Suprapubic skin (tissue), 4 donors: ENCODE results near the gene MYO7A. TPM values are rescaled to one million over a fixed set of nuclear protein-coding genes. Genes with fewer than 3 reads are reported as not detected.

Source experiments
- DNase-seq, 2 donors: peaks; one replicate each; pipeline ENCODE4 v3.0.0-alpha.2; 2019; ENCODE audit warnings: low spot score in 2 of 2
- H3K27ac ChIP-seq: fragments of 200-600 bp; sonication (generic); one replicate; pipeline ENCODE4 v1.5.1; 2019
- H3K27me3 ChIP-seq: fragments of 200-600 bp; sonication (generic); one replicate; pipeline ENCODE4 v1.5.1; 2019
- H3K36me3 ChIP-seq: fragments of 200-600 bp; sonication (generic); one replicate; pipeline ENCODE4 v1.5.1; 2019
- H3K4me1 ChIP-seq: fragments of 200-600 bp; sonication (generic); one replicate; pipeline ENCODE4 v1.5.1; 2019
- H3K4me3 ChIP-seq: fragments of 200-600 bp; sonication (generic); one replicate; pipeline ENCODE4 v1.5.1; 2019; ENCODE audit warnings: mild to moderate bottlenecking
- H3K9me3 ChIP-seq: fragments of 200-600 bp; sonication (generic); one replicate; pipeline ENCODE4 v1.5.1; 2019
- EP300 ChIP-seq: sonication (generic); formaldehyde crosslinking; IDR thresholded peaks from one replicate; pipeline ENCODE4 v1.6.1; 2017; ENCODE audit warnings: antibody characterized with exemption
- POLR2A ChIP-seq, 2 donors: fragments of 450-650 bp; IDR thresholded peaks; one replicate each; pipeline ENCODE4 v1.6.1; 2017; ENCODE audit warnings: antibody characterized with exemption in 2 of 2, mild to moderate bottlenecking in 2 of 2, moderate library complexity in 2 of 2
- POLR2AphosphoS5 ChIP-seq, 3 donors: sonication (generic); formaldehyde crosslinking; IDR thresholded peaks; one replicate each; pipeline ENCODE4 v1.6.1; 2017; ENCODE audit warnings: antibody characterized with exemption in 3 of 3
- WGBS: methylation state at CpG from one replicate; pipeline ENCODE4 v1.1.5; 2018; 5-methylcytosine and 5-hydroxymethylcytosine counted together
- total RNA-seq, 4 donors: library from RNA; depleted of rRNA; stranded (reverse); fragments of >200 nt; gene quantifications; one replicate each; pipeline ENCODE4 v1.1.0, GENCODE V29; 2016
- TF ChIP-seq, protein P1 (sequence below), 2 donors: fragments of 200-600 bp in 1 of 2; fragments of 450-650 bp in 1 of 2; sonication (generic) in 1 of 2; IDR thresholded peaks; one replicate each; pipeline ENCODE4 v1.5.1; 2016 to 2019; ENCODE audit warnings: antibody characterized with exemption in 2 of 2, mild to moderate bottlenecking in 1 of 2, moderate library complexity in 1 of 2

Gene MYO7A
- total RNA-seq, 4 donors from 2014 or later = 0.34 to 2.4 (median 2.0) TPM

DNA sequence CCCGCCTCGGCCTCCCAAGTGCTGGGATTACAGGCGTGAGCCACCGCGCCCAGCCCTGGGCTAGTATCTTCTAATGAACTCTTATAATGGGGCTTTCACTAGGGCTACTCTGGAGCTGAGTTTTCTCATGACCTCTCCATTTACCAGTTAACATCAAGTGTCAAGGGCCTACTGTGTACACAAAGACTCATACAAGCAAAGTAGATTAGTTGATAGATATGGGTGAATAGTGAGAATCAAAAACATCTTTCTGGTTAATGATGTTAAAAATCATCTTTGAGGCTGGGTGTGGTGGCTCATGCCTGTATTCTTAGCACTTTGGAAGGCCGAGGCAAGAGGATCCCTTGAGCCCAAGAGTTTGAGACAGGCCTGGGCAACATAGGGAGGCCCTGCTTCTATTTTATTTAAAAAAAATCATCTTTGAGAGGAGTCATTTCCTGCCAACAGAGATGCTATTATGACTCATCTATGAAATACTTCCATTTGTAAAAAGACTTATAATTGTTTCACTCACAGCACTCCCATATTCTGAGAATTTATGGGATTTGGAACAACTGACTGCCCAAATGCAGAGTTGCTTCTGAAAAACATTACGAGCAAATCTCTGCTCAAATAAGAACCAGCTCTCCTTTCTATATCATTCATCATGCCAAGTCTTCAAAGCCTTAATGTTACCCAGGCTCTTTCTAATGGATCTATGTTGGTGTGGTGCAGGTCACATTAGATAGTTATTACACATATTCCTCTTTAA is 116.4 kb downstream of the MYO7A start:
- 73% methylated on average over 7 of the region's 7 CpGs for WGBS
- TF ChIP-seq, protein P1, sequence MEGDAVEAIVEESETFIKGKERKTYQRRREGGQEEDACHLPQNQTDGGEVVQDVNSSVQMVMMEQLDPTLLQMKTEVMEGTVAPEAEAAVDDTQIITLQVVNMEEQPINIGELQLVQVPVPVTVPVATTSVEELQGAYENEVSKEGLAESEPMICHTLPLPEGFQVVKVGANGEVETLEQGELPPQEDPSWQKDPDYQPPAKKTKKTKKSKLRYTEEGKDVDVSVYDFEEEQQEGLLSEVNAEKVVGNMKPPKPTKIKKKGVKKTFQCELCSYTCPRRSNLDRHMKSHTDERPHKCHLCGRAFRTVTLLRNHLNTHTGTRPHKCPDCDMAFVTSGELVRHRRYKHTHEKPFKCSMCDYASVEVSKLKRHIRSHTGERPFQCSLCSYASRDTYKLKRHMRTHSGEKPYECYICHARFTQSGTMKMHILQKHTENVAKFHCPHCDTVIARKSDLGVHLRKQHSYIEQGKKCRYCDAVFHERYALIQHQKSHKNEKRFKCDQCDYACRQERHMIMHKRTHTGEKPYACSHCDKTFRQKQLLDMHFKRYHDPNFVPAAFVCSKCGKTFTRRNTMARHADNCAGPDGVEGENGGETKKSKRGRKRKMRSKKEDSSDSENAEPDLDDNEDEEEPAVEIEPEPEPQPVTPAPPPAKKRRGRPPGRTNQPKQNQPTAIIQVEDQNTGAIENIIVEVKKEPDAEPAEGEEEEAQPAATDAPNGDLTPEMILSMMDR (IDR thresholded peaks at IDR 0.05) = no peak
- no peak for TF ChIP-seq POLR2A (IDR thresholded peaks at IDR 0.05)
- TF ChIP-seq EP300 = no peak
- TF ChIP-seq POLR2AphosphoS5 (IDR thresholded peaks at IDR 0.05) = no peak
- H3K27ac ChIP-seq = no peak overlapping the region
- H3K27me3 ChIP-seq = no peaks in the 10 kb centered on the region
- no peak for DNase-seq
- H3K36me3 ChIP-seq = no peaks in the 10 kb centered on the region
- no peaks in the 10 kb centered on the region for H3K4me1 ChIP-seq
- H3K4me3 ChIP-seq = no peak overlapping the region
- H3K9me3 ChIP-seq = no peaks in the 10 kb centered on the region

DNA sequence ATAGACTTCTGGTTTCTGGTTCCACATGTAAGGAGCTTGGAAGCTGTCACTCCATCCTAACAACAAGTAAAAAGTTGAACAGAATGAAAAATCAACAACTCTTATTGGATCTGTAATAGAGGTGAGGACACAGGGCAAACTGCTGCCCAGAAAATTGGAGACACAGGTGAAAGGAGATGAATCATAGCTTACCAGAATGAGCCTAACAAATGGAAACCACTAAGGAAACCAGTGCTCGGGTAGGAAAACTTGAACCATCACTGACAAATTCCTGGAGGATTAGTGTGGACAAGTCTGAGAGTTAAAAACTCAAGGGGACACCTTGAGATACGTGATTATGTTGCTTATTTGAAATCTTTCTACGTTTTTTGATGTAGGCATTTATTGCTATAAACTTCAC is 121.4 kb downstream of the MYO7A start:
- Histone ChIP-seq H3K4me3 (no peak overlapping the region), H3K4me1 (no peaks in the 10 kb centered on the region), H3K36me3 (no peaks in the 10 kb centered on the region), H3K9me3 (no peaks in the 10 kb centered on the region), H3K27ac (no peak overlapping the region), H3K27me3 (no peaks in the 10 kb centered on the region)
- no peak for DNase-seq
- WGBS = 80% methylated on average over 3 of the region's 3 CpGs
- TF ChIP-seq EP300 (no peak), POLR2A (IDR thresholded peaks at IDR 0.05) (no peak), POLR2AphosphoS5 (IDR thresholded peaks at IDR 0.05) (no peak)
- TF ChIP-seq, protein P1 (IDR thresholded peaks at IDR 0.05) = no peak

DNA sequence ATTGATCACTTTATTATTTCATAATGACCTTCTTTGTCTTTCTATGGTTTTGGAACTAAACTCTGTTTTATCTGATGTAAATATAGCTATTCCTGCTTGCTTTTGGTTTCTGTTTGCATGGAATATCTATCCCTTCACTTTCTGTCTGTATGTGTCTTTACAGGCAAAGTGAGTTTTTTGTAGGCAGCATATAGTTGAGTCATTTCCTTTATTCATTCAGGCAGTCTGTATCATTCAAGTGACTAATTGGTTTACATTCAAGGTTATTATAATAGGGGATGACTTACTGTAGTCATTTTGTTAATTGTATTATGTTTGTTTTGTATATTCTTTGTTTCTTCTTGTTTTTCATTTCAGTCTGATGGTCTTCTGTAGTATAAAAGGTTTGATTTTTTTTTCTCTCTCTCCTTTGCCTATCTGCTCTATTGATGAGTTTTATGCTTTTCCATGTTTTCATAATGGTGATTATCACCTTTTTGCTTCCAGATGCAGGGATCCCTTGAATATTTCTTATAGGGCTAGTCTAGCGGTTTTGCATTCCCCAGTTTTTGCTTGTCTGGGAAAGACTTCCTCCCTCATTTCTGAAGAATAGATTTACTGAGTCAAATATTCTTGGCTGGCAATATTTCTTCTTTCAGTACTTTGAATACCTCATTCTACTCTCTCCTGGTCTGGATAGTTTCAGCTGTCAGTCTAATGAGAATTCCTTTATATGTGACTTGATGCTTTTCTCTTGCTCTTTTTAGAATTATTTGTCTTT is 123.0 kb downstream of the MYO7A start:
- no peak overlapping the region for H3K27ac ChIP-seq
- WGBS = 90% methylated on average over 1 of the region's 1 CpG
- no peak for DNase-seq

DNA sequence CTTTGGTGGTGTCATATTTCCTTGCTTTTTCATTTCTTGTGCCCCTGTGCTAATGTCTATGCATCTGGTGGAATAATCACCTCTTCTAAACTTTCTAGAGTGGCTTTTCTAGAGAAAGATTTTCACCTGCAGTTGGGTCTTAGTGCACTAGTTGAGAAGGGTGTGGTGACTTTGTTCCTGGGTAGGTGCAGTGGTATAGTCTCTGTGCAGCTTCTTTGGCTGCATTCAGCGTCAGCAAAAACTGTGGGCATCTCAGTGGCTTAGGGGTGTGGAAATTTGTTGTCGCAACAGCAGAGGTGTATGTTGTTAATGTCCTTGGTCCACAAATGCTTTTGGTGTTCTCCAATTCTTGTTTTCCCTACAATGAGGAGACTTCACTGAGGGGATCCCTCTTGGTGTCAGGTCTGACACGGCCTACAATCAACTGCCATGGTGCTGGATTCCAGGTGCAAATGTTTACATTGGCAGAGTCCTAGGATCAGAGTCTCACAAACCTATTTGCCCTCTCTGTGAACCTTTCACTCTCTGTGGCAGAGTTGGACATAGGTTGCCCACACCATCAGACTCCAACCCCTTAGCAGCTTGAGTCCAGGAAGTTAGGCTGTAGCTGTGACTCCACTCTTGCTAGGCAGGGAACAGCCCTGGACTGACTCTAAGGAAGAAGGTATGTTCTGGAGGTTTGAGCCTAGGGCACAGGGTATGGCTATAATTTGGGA is 124.7 kb downstream of the MYO7A start:
- Histone ChIP-seq H3K27me3 (no peaks in the 10 kb centered on the region), H3K27ac (no peak overlapping the region), H3K36me3 (no peaks in the 10 kb centered on the region), H3K4me3 (no peak overlapping the region), H3K9me3 (no peaks in the 10 kb centered on the region), H3K4me1 (no peaks in the 10 kb centered on the region)
- TF ChIP-seq POLR2AphosphoS5 (IDR thresholded peaks at IDR 0.05) = no peak
- no peak for TF ChIP-seq EP300
- TF ChIP-seq POLR2A (IDR thresholded peaks at IDR 0.05) = no peak
- TF ChIP-seq, protein P1 (IDR thresholded peaks at IDR 0.05) = no peak
- DNase-seq = no peak
- WGBS = 97% methylated on average over 3 of the region's 3 CpGs

More for the DNA sequence above, 123.0 kb downstream of the MYO7A start:
- Histone ChIP-seq H3K4me1 (no peaks in the 10 kb centered on the region), H3K9me3 (no peaks in the 10 kb centered on the region), H3K27me3 (no peaks in the 10 kb centered on the region), H3K36me3 (no peaks in the 10 kb centered on the region), H3K4me3 (no peak overlapping the region)
- TF ChIP-seq POLR2AphosphoS5 (IDR thresholded peaks at IDR 0.05) (no peak), POLR2A (IDR thresholded peaks at IDR 0.05) (no peak), EP300 (no peak)
- TF ChIP-seq, protein P1 (IDR thresholded peaks at IDR 0.05) = no peak

DNA sequence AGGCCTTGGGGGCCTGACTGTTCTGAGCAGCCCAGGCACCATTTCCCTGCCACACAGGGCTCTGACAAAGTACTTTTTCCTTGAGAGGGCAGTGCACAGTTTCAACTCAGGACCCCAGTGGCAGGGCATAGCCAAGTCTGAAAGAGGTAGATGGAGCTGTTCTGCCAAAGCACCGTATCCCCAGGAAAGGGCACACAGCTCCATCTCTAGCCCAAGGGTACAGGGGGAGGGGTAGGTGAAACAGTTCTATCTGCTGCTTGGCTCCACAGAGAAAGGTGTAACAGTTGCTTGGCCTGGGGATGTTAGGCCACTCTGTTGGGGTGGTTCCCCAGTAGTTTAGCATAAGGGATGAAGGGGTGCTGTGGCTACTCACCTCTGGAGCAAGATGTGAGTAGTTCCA is 125.6 kb downstream of the MYO7A start:
- no peaks in the 10 kb centered on the region for H3K9me3 ChIP-seq
- 60% methylated on average over 1 of the region's 1 CpG for WGBS

More for the DNA sequence above, 125.6 kb downstream of the MYO7A start:
- TF ChIP-seq, protein P1 (IDR thresholded peaks at IDR 0.05) = no peak
- no peak for TF ChIP-seq EP300
- TF ChIP-seq POLR2AphosphoS5 (IDR thresholded peaks at IDR 0.05) = no peak
- no peak for TF ChIP-seq POLR2A (IDR thresholded peaks at IDR 0.05)
- no peaks in the 10 kb centered on the region for H3K4me1 ChIP-seq
- DNase-seq = no peak
- H3K27ac ChIP-seq = no peak overlapping the region
- H3K4me3 ChIP-seq = no peak overlapping the region
- H3K36me3 ChIP-seq = no peaks in the 10 kb centered on the region
- H3K27me3 ChIP-seq = no peaks in the 10 kb centered on the region
